Kidney glomerular epithelial cell (primary cell): ENCODE data around the gene RAET1E.
"Not testable (repeated sequence)": the region's sequence is repeated elsewhere in the genome, so short reads cannot be mapped to it uniquely, and the experiment has no call there.

Experiments used
- DNase-seq: peaks from one replicate; lab custom pipeline; 2025; lab: John Stamatoyannopoulos, UW

Gene RAET1E

DNA sequence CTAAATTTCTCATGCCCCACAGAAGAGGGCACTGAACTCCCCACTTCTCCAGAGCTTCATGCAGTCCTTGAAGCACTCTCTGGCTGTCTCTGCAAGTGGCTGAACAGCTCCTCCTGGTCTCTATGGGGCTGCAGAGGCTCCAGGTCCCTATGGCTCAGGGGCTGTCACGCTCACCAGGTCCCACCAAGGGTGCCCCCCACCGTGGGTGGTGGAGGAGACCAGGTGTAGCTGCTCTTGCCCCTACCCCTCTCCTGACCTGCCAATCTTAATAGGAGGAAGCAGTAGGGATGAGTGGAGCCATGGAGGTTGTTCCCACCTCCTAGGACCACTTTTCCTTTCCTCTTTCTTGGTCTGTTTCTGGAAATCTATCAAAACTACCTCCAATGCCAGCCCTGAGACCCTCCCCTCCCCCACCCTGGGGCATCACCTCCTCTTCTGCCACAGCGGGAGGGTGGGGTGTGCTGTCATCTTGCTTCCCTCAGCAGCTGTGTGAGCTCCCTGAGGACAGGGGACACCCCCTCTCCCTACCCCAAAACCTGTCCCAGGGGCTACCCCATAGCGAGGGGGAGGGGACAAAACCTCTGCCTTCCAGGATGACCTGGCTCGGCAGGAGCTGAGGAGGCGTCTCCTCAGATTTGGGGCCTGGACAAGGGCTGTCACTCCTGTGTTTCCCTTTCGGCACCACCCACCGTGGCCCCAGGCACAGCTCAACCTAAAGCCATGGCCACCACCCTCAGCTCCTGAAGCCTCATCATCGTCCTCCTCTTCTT is 12.0 kb upstream of the RAET1E start:
- no peak for DNase-seq

DNA sequence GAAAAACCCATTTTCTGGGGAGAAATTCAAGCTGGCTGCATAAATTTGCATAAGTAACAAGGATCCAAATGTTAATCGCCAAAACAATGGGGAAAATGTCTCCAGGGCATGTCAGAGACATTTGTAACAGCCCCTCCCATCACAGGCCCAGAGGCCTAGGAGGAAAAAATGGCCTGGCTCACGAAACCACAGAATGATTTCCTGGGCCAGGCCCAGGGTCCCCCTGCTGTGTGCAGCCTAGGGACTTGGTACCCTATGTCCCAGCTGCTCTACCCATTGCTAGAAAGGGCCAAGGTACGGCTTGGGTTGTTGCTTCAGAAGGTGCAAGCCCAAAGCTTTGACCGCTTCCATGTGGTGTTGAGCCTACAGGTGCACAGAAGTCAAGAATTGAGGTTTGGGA is 10.6 kb upstream of the RAET1E start:
- DNase-seq: not testable (repeated sequence)

DNA sequence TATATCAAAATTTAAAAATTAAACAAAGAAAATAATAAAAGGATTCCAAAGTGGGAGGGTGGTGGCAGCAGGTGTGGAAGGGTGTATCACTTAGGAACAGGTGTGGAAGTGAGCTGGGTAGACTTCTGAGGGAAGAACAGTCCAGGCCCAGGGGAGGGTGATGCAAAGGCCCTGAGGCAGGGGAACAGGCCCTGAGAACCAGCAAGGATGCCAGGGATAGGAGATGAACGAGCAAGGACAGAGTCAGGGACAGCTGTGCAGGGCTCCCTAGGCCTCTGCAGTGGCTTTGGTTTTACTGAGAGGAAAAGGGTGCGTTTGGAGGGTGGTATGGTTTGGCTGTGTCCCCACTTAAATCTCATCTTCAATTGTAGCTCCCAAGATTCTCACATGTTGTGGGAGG is 9.4 kb upstream of the RAET1E start:
- DNase-seq: no peak

DNA sequence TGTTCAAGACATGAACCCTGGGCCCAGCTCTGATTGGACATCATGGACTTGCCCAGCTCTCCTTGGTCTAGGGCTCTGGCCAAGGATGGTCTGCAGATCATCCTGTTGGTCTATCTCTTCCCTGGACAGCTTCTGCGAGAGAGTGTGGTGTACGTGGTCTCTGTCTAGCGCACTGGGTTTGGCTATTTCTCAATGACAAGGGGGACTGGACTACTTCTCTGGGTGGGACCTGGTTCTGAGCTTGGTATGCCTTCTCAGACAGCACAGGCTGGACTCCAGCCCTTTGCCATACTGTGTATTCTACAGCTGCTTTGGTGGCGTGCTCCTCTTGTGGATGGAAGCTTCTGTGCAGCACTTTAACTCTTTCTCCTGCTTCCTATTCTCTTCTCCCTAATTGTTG is 8.5 kb upstream of the RAET1E start:
- no peak for DNase-seq

DNA sequence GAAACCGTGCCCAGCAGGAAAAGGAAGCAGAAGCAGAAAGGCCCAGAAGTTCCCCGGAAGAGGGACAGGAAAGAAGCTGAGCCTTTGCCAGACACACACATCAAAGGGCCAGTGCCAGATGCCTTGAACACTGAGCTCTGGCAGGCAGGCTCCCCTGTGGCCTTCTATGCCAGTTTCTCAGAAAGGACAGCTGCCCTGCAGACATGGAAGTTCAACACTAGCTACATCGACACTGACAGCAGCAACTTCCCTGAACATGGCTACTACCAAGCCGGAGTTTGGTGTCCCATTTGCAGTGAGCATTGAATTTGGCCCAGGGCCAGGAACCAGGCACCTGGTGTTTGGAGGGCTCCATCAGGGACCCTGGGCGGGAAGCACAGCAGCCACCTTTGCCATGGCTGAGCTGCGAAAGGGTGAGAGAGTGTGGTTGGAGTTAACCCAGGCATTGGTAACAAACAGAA is 8.0 kb upstream of the RAET1E start:
- no peak for DNase-seq

DNA sequence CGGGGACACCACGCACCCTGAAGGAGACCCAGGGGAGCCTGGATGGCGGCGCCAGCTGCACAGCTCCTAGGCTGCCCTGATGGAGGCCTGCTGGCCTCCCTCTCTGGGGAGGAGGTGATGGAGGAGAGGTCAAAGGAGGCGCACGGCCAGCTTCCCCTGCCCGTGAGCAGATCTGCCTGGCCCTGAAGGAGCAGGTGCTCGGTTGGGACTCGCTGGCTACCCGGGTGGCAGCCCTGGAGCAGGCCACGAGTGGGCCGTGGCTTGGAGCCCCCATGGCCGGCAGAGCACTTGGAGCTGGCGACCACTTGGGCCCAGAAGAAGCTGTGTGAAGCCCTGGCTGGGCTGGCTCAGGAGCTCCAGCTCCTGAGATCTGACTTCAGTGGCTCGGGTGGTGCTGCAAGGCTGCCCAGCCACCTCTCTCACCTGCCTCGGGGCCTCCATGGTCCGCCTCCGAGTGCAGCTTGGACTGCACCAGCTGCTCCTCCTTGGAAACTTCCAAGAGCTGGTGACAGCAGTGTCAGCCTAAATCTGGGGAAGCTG is 7.5 kb upstream of the RAET1E start:
- DNase-seq: no peak

DNA sequence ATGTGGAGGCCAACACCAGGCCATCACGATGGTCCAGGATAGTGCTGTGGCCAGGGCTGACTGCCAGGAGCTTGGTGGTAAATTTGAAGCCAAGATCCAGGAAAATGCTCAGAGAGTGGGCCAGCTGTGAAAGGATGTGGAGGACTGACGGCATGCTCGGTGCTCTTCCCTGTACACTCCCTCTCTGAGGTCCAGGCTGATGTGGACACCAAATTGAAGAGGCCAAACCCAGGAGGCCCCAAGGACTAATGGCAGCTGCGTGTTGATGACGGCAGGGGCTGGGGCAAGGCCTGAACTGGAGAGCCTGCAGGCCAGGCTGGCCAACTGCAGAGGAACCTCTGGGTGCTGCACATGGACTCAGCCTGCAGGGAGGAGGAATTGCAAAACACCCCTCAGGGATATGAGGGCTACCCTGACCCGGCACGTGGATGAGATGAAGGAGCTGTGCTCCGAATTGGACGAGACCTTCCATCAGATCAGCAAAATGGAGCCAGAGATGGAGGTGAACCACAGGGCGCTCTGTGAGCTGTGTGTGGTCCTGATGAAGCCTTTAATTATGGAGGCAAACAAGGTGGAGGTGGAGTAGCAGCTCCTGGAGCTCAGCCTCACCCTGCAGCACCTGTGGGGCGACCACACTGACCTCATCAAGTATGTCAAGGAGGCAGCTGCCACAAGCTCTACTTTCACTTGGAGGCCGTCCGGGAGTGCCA is 6.9 kb upstream of the RAET1E start:
- DNase-seq: no peak

DNA sequence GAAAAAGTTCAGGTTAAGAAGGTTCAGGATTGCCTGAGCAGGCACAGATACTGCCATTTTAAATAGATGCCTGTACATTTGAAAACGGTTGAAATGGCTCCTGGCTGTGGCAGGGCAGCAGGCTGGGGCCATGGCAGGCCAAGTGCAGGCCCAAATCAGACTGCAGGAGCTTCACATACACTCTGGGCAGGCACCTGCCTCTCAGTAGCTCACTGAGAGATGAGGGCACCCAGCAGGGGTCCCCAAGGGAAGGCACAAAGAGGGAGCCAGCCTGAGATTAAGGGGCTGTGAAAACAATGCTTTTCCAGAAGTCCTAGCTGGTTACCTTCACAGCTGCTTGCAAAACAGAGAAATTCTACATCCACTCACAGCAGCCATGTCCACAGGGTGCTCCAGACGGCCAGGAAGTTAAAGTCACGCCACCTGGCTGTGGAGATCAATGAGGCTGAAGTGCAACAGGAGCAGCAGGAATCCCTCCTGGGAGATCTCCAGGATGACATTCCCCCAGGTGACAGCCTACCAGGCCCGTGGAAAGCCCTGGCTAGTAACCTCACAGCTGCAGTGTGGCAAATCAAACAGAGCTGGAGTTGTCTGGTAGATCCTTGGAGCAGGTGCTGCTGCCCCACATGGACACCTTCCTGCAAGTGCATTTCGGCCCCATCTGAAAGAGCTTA is 6.2 kb upstream of the RAET1E start:
- no peak for DNase-seq

DNA sequence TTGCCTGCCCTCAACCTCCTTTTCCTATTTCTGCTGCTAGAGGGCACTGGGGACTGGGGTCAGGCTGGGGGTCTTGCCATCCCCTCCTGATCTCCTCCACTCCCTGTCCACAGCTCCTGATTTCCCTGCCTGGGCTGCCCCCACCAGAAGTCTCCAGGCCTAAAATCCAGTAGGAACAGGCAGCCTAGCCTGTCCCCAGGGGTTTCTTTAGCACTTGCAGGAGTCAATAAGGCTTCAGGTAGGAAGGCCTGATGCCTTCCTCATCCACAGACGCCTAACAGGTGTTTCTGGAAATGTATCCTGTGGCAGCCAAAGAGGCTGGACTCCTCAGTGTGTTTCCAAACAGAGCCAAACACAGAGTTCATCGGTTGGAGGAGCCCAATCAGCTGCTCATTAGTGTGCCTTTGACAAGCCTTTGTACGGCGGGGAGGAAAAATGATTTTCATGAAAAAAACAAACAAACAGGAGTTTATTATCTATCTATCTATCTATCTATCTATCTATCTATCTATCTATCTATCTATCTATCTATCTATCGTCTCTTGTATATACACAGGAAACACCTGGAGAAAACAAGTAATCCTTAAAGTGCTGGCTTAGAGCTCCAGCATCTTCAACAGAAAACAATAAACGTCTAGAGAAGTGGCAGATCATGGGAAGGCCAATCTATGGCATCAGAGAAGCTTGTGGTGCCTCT is 3.7 kb upstream of the RAET1E start:
- DNase-seq: no peak

DNA sequence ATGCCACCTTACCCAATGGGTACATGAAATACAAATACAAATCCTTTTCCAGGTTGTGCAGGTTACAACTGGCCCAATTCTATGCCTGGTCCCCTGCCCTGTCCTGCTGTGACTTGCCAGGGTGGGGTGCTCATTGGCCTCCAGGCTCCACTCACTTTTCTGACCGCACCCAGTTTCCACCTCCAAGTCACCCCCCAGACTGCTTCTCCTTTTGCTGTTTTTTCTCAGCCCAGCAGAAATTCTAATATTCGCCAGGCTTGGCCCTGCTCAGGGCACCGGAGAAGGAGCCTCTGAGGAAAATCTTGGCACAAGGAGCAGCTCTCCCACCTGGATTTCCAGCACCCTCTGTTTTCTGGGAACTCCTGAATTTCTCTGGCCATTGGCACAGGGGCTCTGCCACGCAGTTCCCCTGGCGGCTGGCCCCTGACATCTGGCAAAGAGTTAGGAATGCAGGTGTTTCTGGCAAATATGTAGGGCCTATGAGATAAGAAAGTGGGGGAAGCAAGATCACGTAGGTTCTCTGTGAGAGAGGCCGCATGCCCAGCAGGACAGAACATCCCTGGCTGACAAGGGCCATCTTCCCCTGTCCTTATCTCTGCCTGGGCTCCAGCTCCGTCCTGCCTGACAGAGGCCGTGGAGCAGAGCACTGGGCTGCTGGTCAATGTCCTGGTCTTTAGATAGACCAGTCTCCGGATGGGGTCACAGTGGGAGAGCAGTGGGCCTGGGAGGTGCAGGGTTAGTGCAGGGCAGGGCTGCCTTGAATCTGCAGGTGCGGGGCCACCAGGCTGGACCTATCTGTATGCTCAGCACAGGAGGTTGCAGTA is 2.9 kb upstream of the RAET1E start:
- no peak for DNase-seq

DNA sequence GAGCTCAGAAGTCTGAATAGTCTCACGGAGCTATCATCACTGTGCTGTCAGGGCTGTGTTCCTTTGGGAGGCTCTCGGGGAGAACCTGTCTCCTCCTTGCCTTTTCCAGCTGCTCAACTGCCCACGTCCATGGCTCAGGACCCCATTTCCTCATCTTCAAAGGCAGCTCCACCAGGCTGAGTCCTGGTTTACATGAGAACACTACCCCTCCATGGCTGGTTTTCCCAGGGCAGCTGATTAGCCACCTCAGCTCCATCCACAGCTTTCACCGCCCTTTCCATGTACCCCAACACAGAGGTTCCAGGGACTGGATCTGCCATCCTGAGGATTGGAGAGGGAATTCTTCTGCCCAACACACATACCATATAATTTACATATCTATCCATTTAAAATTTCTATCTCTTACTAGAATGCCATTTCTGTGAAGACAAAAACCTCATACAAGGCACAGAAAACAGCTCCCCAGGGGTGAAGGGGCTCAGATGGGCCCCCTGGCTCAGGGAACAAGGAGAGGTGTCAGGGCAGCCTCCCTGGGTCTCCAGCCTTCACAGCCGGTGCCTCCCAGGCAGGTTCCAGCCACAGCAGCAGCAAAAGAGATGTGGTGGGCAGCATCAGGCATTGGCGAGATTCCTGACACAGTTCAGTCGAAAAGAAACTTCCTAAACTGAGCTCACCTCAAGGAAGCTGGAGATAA is 2.2 kb upstream of the RAET1E start:
- DNase-seq: no peak

DNA sequence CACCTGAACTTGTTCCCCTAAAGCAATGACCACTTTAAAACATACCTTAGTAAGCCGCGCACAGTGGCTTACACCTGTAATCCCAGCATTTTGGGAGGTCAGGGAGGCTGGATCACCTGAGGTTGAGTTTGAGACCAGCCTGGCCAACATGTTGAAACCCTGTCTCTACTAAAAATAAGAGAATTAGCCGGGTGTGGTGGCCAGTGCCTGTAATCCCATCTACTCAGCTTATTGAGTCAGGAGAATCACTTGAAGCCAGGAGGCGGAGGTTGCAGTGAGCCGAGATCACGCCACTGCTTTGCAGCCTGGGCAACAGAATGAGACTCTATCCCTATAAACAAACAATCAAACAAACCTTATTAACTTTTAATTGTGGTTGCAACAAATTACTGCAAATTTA is 1.6 kb upstream of the RAET1E start:
- no peak for DNase-seq

DNA sequence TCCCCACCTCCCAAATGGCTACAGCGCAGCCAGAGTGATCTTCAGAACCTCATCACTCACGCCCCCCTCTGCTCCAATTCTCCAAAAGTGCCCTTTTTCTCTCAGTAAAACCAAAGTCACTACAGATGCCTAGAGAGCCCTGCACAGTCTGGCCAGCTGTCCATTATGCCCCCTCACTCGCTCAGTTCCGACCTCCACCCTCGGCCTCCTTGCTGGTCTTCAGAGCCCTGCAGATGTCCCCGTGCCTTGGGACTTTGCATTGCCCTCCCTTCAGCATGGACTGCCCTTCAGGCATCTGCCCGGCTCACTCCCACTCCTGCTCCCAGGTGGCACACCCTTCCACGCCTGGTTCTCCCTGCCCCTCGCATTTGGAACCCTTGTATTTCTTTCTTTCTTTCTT is 1.1 kb upstream of the RAET1E start:
- DNase-seq: no peak

DNA sequence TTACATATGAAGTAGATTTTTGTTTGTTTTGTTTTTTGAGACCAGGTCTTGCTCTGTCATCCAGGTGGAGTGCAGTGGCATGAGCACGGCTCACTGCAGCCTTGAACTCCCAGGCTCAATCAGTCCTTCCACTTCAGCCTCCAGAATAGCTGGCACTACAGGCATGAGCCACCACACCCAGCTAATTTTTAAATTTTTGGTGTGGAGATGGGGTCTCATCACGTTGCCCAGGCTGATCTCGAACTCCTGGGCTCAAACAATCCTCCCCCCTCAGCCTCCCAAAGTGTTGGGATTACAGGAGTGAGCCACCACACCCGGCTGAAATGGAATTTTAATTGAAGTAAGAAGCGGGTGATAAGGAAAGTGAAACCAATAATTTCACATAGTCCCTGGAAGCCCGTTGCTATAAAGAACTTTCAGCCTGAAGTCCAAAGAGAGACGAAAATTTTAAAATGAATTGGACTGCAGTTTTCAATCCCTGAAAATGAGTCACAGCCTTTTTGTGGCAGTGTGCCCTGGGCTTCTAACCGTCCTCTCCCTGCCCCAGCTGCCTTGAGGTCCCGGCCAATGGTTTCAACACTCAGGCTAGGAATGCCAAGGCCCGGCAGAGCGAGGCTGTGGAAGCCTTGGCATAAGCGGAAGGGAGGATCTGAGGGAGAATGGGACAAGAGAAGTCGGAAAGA is 757 bp downstream of the RAET1E start:
- no peak for DNase-seq

DNA sequence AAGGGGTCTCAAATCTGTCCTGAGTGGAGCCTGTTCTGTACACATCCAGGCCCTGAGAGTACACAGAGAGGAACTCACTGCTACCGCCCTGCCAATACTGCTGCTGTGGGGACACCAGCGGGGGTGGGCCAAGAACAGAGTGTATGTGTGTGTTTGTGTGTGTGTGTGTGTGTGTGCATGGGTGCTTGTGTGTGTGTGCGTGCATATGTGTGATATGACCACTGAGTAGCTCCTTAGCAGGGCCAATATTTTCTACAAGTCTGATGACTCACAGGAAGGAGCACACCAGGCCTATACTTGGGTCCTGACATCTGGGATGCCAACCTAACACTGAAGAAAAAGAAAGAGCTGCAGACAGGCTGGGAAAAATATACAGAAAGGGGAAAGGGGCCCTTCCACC is 1.4 kb downstream of the RAET1E start:
- no peak for DNase-seq

DNA sequence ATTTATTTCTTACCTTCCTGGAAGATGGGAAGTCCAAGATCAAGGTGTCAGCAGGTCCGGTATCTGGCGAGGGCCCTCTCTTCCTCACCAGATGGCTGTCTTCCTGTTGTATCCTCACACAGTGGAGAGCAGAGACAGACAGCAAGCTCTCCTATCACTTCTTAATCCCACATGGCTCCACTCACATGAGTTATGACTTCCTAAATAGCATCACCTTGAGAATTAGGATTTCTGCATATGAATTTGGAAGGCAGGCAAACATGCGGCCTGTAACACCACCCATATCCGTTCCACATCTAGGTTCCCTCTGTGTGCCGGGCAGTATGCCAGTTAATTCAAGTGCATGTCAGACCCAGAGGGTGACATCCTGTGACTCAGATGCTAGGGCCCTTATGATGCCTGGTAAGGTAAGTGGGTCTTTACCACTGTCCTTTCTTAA is 2.1 kb downstream of the RAET1E start:
- DNase-seq: no peak

DNA sequence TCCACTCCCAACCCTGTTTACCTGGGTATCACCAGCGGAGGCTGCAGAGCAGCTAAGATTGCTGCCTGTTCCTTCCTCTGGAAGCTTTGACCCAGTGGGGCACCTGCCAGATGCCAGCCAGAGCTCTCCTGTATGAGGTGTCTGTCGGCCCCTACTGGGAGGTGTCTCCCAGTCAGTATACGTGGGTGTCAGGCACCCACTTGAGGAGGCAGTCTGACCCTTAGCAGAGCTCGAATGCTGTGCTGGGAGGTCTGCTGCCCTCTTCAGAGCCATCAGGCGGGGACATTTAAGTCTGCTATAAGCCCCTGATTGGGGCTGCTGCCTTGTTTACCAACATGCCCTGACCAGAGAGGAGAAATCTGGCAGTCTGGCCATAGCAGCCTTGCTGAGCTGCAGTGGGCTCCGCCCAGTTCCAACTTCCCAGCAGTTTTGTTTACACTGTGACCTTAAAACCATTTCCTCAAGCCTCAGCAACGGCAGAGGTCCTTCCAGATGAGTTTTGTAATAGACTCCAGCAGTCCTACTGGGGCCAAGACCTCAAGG is 2.8 kb downstream of the RAET1E start:
- DNase-seq: no peak

DNA sequence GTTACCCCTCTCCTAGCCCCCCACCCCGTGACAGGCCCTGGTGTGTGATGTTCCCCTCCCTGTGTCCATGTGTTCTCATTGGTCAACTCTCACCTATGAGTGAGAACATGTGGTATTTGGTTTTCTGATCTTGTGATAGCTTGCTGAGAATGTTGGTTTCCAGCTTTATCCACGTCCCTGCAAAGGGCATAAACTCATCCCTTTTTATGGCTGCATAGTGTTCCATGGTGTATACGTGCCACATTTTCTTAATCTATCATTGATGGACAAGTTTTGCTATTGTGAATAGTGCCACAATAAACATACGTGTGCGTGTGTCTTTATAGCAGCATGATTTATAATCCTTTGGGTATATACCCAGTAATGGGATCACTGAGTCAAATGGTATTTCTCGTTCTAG is 6.0 kb downstream of the RAET1E start:
- DNase-seq: not testable (repeated sequence)

DNA sequence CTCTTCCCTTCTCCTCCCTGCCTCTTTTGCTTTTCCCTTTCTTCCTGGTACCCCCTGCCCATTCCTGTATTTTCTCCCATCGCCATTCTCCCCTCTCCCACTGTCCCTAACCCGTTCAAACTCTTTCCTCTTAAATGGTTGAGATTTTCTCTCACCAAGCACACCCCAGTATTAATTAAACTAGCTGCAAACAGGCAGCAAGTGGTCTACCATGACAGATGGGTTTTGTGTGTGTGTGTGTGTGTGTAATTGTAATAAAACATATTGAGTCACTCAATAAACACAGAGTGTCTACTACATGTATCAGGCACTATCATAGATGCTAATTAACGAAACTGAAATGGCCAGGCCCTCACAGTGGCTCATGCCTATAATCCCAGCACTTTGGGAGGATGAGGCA is 6.7 kb downstream of the RAET1E start:
- no peak for DNase-seq

DNA sequence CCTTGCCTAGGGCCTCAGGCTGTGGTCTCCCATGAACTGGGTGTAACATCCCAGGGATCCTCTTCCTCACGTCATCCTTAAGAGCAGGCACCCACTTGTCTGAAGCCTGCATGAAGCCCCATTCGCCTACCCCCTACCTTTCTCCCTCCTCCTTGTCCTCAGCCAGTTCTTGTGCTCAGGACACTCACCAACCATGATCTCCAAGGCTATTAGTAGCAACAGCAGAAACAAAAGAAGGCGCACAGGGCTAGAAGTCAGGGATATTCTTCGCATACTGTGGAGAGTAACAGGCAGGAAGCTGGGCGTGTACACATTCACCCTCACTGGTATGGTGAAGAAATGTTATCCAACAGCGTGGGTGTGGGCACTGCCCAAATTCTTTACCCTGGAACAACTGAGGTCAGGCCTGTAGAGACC is 7.3 kb downstream of the RAET1E start:
- no peak for DNase-seq
